ENCODE measurements around the gene WDR93. TPM values are rescaled to one million over a fixed set of nuclear protein-coding genes. Genes with fewer than 3 reads are reported as not detected.

Gene WDR93
- total and polyA plus RNA-seq, 4 donors = 0.08 TPM; not detected in 2

DNA sequence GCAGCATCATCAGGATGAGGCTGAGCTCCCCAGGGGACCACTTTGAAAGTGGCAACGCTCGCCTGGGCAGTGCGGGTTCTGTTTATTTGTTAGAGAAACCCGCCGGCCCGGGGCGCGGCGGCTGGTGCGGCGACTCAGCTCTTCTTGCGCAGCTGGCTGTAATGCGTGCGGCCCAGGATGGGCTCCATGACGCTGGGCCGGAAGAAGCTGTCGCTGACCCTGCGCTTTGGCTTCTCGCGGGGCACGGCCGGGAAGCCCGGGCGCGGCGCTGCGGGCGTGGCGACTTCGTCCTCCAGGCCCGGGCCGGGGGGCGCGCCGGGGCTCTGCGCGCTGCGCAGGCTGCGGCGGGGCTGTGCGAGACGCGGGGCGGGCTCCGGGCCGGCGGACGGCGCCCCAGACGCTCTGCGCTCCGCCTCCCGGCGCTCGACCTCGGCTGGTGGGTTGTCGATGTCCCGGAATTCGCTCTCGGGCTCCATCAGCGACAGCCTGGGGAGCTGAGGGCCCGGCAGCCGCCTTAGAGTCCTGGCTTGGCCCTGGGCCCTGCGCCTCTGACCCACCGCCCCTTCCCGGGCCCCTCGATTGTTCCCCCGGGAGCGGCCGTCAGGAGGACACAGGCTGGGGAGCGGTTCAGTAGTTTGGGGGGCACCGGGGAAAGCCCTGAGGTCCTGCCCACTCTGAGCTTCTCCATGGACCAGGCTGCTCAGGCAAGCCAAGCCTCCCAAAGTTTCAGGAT is 25.0 kb upstream of the WDR93 start:
- WGBS = 47% methylated on average over 72 of the region's 72 CpGs
- Histone ChIP-seq H3K27me3 (ENCODE audit: control insufficient read depth in 4 of 4, insufficient read depth in 4 of 4, low read length in 3 of 4) (no peaks in the 10 kb centered on the region), H3K9ac (ENCODE audit: low read depth in 1 of 2, low read length in 2 of 2) (no peak overlapping the region), H3K4me3 (ENCODE audit: low read depth in 1 of 3, low read length in 3 of 3) (peak overlapping the region in 1 of 3 donors; percentile 44), H3K27ac (ENCODE audit: low read depth in 1 of 2, low read length in 2 of 2) (peak overlapping the region in 1 of 2 donors; percentile 35), H3K9me3 (ENCODE audit: control insufficient read depth in 4 of 4, low read length in 3 of 4) (no peaks in the 10 kb centered on the region), H3K36me3 (ENCODE audit: control insufficient read depth in 4 of 4, insufficient read depth in 3 of 4, low read depth in 1 of 4, low read length in 3 of 4) (peaks cover 0 to 9% (median 1%) of the 10 kb centered on the region in 4 donors), H3K4me1 (ENCODE audit: control insufficient read depth in 4 of 4, insufficient read depth in 4 of 4, low read length in 3 of 4) (peaks cover 0 to 2% (median 0%) of the 10 kb centered on the region in 4 donors)
- TF ChIP-seq YY1 (IDR thresholded peaks at IDR 0.05) (no peak), GABPA (IDR thresholded peaks at IDR 0.05 in 1 of 2, conservative IDR thresholded peaks at IDR 0.05 in 1 of 2) (no peak), HNF4A (conservative IDR thresholded peaks at IDR 0.05) (no peak), HNF4G (IDR thresholded peaks at IDR 0.05) (no peak), NR2F2 (IDR thresholded peaks at IDR 0.05) (no peak), TAF1 (conservative IDR thresholded peaks at IDR 0.05) (no peak), ZBTB33 (IDR thresholded peaks at IDR 0.05) (no peak), SP1 (IDR thresholded peaks at IDR 0.05) (no peak), MAX (IDR thresholded peaks at IDR 0.05) (no peak), RXRA (IDR thresholded peaks at IDR 0.05) (no peak)
- TF ChIP-seq, protein P1, sequence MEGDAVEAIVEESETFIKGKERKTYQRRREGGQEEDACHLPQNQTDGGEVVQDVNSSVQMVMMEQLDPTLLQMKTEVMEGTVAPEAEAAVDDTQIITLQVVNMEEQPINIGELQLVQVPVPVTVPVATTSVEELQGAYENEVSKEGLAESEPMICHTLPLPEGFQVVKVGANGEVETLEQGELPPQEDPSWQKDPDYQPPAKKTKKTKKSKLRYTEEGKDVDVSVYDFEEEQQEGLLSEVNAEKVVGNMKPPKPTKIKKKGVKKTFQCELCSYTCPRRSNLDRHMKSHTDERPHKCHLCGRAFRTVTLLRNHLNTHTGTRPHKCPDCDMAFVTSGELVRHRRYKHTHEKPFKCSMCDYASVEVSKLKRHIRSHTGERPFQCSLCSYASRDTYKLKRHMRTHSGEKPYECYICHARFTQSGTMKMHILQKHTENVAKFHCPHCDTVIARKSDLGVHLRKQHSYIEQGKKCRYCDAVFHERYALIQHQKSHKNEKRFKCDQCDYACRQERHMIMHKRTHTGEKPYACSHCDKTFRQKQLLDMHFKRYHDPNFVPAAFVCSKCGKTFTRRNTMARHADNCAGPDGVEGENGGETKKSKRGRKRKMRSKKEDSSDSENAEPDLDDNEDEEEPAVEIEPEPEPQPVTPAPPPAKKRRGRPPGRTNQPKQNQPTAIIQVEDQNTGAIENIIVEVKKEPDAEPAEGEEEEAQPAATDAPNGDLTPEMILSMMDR (IDR thresholded peaks at IDR 0.05; ENCODE audit: low read depth, low read length, missing input control) = no peak
- DNase-seq (ENCODE audit: low spot score) = peak; percentile 40

DNA sequence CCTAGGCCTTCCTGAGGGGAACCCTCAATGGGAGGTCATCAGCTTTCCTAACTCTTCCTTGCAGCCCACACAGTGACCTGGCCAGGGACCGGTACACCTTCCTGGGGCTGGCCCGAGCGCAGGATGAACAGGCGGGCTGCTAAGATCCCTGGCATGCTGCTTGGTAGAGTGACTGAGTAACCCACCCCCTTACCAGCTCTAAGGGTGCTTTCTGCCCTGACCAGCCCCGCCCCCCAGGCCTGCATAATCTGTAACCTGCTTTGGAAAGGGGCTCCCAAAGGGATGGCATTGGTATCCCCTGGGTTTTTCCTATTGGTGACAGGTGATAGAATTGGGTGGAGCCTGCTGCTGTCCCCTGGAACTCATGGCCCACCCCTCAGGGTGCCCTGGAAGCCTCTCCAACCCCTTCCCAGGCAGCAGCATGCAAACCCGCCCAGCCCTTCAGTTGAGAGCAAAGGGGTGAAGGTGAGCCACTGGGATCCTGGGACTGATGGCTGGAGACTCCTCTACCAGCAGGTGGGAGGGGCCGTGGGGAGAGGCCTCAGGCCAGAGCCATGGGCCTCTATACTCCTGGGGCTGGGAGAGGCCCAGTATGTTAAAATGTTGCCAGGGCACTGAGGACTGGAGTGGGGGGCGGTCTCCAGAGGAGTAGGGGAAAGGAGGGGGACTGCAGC is 24.3 kb upstream of the WDR93 start:
- H3K27me3 ChIP-seq (ENCODE audit: control insufficient read depth in 4 of 4, insufficient read depth in 4 of 4, low read length in 3 of 4) = no peaks in the 10 kb centered on the region
- peaks cover 0 to 10% (median 1%) of the 10 kb centered on the region in 4 donors for H3K36me3 ChIP-seq (ENCODE audit: control insufficient read depth in 4 of 4, insufficient read depth in 3 of 4, low read depth in 1 of 4, low read length in 3 of 4)
- no peak overlapping the region for H3K4me3 ChIP-seq (ENCODE audit: low read depth in 1 of 3, low read length in 3 of 3)
- H3K4me1 ChIP-seq (ENCODE audit: control insufficient read depth in 4 of 4, insufficient read depth in 4 of 4, low read length in 3 of 4) = peaks cover 0 to 2% (median 0%) of the 10 kb centered on the region in 4 donors
- DNase-seq (ENCODE audit: low spot score) = no peak
- H3K27ac ChIP-seq (ENCODE audit: low read depth in 1 of 2, low read length in 2 of 2) = peak overlapping the region in 1 of 2 donors; percentile 35
- WGBS = 96% methylated on average over 8 of the region's 8 CpGs
- no peak overlapping the region for H3K9ac ChIP-seq (ENCODE audit: low read depth in 1 of 2, low read length in 2 of 2)
- H3K9me3 ChIP-seq (ENCODE audit: control insufficient read depth in 4 of 4, low read length in 3 of 4) = no peaks in the 10 kb centered on the region
- TF ChIP-seq ZBTB33 (IDR thresholded peaks at IDR 0.05) = no peak
- TF ChIP-seq FOXA1 (IDR thresholded peaks at IDR 0.05) = no peak
- no peak for TF ChIP-seq GABPA (IDR thresholded peaks at IDR 0.05 in 1 of 2, conservative IDR thresholded peaks at IDR 0.05 in 1 of 2)
- TF ChIP-seq FOXA2 (IDR thresholded peaks at IDR 0.05) = no peak
- TF ChIP-seq ATF3 (IDR thresholded peaks at IDR 0.05) = no peak
- TF ChIP-seq JUND (IDR thresholded peaks at IDR 0.05) = no peak
- no peak for TF ChIP-seq HNF4A (conservative IDR thresholded peaks at IDR 0.05)
- no peak for TF ChIP-seq REST (IDR thresholded peaks at IDR 0.05)
- no peak for TF ChIP-seq RXRA (IDR thresholded peaks at IDR 0.05)
- no peak for TF ChIP-seq HNF4G (IDR thresholded peaks at IDR 0.05)
- no peak for TF ChIP-seq NR2F2 (IDR thresholded peaks at IDR 0.05)
- TF ChIP-seq TAF1 (conservative IDR thresholded peaks at IDR 0.05) = no peak
- TF ChIP-seq YY1 (IDR thresholded peaks at IDR 0.05) = no peak
- TF ChIP-seq, protein P1 (IDR thresholded peaks at IDR 0.05; ENCODE audit: low read depth, low read length, missing input control) = no peak
- TF ChIP-seq EGR1 (IDR thresholded peaks at IDR 0.05; ENCODE audit: low read depth in 2 of 2) = no peak
